HG03442 (cell line): ENCODE data around the gene TMPRSS12.
"Not testable (repeated sequence)": the region's sequence is repeated elsewhere in the genome, so short reads cannot be mapped to it uniquely, and the experiment has no call there.

Experiments used
- ATAC-seq: cut with Tn5 transposase; IDR thresholded peaks from one replicate; pipeline ENCODE4 v1.9.1; 2021; ENCODE audit warnings: mild to moderate bottlenecking, moderate library complexity; ENCODE audit not compliant: unreplicated experiment

TMPRSS12 gene

DNA sequence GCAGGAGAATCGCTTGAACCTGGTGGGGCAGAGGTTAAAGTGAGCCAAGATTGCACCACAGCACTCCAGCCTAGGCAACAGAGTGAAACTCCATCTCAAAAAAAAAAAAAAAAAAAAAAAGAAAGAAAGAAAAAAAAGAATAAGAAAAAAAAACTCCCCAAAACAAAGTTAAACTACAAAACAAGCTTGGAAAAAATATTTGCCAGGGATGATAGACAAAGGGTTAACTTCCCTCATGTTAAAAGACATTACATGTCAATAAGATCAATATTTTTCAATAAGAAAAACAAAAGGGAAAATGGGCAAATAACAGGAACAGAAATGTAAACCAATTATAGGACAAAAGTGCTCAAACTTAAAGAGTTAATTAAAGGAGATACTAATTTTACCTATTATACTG lies 83.2 kb downstream of the TMPRSS12 start:
- ATAC-seq, result no peak

DNA sequence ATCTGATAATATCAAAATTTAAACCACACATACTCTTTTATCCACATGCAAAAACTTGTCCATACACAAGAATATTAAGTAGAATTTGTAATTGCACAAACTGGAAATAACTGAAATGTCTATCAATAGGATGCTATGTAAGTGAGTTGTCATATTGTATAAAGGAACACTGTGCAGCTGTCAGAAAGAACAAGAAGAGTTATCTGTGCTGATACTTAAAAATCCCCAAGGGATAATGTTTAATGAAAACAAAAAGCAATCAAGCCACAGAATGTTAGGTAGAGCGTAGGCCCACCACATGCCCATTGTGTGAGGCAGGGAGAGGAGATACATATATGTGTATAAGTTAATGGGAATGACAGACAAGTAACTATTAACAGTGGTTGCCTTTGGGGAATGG lies 83.7 kb downstream of the TMPRSS12 start:
- ATAC-seq, result no peak

DNA sequence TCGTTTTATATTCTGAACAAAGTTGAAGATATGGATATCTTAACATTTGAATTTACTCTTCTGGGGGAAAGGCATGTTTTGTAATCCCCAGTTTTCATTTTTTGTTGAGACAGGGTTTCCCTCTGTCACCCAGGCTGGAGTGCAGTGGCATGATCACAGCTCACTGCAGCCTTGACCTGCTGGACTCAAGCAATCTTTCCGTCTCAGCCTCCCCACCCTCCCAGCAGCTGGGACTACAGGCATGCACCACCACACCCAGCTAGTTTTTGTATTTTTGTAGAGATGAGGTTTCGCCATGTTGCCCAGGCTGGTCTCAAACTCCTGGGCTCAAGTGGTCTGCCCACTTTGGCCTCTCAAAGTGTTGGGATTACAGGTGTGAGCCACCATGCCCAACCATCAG lies 84.2 kb downstream of the TMPRSS12 start:
- not testable (repeated sequence) for ATAC-seq

DNA sequence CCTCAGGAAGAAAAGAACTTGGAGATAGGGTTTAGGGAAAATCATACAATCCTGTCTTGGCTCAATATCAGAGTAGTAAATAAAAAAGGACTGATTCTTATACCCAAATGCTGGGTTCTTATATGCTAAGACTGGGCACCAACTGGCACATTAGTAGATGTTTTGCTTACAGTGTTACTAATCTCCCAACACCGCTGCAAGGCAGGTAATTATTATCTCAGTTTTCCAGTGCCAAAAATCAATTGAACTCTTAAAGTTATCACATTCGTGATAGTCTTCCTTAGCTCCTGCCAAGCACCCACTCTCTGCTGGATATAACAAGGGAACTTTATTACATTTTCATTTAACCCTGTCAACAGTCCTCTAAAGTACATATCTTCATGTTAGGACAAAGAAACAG lies 84.6 kb downstream of the TMPRSS12 start:
- ATAC-seq, result no peak

DNA sequence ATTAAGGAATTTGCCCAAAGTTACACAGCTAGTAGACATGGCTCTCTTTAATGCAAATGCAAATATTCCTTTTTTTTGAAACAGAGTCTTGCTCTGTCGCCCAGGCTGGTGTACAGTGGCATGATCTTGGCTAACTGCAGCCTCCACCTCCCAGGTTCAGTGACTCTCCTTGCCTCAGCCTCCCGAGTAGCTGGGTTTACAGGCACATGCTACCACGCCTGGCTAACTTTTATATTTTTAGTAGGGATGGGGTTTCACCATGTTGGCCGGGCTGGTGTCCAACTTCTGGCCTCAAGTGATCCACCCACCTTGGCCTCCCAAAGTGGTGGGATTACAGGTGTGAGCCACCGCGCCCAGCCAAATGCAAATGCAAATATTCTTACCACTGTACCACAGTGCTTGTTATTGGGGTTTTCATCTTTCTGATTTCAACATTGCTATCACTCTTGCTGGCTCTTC lies 85.1 kb downstream of the TMPRSS12 start:
- ATAC-seq, result no peak

DNA sequence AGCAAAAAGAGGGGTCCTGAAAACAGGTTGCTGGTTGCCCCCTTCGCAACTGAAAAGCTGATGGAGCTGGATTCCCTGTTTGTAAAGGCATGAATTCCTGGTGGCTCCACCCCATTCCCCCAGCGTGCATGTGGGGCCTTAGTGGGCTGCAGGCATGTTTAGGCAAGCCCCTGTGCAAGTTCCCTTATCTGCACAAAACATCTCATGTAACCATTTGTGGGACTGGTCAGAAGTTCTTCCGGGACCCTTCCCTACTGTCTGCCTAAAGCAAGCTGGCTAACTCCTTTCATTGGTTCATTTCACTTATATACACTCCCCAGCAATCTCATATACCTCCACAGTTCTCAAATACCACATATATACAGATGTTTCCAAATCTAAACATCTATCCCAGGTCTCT lies 85.7 kb downstream of the TMPRSS12 start:
- no peak for ATAC-seq

DNA sequence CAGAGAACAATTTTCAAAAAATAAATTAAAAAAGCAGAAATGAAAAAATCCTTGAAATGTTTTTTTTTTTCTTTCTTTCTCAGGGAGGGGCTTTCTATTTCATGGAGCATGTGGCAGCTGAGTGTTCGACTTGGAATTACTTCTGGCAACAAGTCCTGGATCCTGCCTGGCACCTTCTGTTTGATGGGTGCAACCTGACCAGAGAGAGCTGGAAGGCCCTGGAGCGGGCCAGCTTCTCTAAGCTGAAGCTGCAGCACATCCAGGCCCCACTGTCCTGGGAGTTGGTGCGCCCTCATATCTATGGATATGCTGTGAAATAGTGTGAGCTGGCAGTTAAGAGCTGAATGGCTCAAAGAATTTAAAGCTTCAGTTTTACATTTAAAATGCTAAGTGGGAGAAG lies 87.1 kb downstream of the TMPRSS12 start:
- no peak for ATAC-seq

DNA sequence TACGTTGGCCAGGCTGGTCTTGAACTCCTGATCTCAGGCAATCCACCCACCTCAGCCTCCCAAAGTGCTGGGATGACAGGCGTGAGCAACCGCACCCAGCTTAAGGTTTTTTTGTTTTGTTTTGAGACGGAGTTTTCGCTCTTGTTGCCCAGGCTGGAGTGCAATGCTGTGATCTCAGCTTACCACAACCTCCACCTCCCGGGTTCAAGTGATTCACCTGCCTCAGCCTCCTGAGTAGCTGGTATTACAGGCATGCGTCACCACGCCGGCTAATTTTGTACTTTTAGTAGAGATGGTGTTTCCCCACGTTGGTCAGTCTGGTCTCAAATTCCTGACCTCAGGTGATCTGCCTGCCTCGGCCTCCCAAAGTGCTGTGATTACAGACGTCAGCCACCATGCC lies 87.8 kb downstream of the TMPRSS12 start:
- not testable (repeated sequence) for ATAC-seq

DNA sequence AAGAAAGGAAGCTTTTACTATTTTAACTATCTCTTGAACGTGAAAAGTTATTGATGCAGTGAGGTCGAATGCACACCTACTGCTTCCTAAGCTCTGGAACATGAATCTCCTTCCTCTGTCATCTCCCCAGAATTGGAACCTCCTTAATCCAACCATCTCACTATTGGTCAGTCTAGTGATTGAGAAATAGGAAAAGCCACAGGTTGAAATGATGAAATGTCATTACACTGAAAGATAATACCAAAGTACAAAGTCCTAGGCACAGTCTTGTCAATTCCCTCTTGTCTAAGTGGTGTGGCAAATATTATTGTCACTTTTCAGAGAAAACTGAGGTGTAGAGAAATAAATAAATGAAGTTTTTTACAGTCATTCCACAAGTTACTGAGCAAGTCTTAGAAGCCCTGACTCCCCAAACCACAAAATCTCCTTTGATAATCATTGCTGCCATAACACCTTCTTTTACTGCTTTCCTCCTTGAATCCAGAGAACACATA lies 90.1 kb downstream of the TMPRSS12 start:
- no peak for ATAC-seq

DNA sequence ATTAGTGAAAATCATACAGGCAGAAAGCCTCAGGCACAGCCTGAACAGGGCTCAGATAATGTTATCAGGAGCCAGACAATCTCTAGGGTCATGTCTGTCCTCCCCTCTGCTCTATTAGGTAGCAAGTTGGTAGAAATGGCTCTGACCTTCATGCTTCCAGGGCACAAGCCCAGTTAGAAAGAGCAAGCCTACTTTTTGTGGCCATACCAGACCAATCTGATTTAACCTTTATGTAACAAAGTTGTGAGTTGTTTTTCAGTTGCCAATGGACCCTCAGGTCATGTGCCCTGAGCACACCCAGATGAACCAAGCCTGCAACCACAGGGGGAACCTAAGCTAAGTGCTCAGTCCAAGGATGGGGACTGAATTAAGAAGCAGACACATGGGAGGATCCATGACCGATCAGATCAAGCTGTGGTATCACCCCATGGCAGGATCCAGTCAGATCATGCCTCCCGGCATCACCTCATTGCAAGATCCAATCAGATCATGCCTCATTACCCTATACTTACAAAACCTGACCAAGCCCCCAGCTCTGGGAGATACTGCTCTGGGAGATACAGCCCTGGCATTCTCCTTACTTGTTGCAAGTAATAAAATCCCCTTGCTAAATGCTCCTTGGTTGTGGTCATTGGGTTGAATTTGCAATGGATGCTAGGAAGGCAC lies 90.9 kb downstream of the TMPRSS12 start:
- ATAC-seq, result no peak

DNA sequence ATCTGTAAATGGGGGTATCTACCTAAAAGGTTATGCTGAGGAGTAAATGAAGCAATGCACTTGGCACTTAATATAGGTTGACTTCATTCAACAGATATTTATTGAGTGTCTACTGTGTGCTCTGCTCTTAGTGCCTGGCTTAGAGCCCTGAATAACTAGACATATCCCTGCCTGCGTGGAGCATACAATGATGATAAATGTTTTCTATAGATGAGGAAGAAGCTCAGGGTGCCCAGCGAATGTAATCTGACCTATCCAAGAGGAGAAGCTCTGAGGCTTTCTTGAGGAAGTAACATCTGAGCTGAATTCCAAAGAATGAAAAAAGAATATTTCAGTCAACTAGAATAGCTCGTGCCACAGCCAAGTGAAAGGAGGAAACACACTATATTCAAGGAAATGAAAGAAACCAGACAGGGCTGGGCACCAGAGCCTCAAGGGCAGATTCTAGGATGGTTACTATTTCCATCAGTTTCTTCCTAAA lies 91.7 kb downstream of the TMPRSS12 start:
- no peak for ATAC-seq

DNA sequence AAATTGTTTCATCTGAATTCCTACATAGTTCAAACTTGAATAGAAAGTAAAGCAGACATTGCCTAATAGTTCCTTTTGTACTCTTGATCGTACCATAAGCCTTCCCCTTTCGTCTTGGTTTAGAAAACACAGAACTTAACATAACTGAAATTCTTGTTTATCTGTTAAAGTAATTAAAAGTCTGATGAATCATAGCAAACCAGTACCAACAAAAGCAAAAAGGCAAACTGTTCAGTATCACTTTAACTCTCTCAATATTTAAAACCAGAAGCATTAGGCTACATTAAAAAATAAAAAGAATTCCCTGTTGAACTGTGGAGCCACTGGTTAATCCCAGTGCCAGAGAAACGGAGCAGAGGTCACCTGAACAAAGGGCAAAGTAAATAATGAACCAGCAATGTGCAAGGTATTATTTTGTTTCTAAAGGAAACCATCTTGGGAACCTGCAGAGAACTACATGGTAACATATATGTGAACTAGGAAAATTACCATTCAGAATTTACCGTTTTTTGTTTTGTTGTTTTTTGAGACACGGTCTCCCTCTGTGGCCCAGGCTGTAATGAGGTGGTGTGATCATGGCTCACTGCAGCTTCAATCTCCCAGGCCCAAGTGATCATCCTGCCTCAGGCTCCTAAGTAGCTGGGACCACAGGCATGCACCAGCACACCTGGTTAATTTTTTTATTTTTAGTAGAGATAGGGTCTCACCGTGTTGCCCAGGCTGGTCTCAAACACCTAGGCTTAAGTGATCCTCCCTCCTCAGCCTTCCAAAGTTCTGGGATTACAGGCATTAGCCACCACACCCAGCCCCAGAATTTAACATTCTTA lies 92.5 kb downstream of the TMPRSS12 start:
- ATAC-seq, result no peak

DNA sequence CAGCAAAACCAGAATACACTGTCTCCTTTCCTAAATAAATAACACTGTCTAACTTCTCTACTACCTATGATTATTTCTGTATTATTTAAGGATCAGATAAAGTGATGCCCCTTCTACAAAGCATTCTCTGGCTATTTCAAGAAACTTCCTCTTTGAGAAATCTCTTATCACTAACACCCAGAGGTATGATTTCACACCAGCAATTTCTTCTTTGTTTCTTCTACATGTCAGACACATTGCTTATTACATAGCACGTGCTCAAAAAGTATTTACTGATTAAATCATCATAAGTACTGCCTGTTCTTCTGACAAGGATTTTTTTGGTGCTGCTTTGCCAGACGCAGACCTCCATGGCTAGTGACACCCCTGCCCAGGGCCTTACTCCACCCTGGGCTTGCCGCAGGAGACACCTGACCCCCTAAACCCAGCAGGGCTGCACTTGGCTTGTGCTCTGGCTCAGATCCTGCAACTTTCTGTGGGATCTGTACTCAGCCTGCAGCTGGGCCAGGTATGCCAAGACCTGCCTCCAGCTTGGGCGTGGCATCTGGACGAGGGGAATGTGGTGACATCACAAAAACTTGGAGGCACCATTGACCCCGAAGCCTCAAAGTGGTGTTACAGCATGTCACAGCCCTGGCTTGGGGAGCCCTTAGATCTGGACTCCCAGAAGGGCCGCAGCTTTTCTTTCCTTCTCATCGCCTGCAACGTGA lies 94.2 kb downstream of the TMPRSS12 start:
- ATAC-seq, result no peak
